ENCODE results near the gene C3orf20.

DNA sequence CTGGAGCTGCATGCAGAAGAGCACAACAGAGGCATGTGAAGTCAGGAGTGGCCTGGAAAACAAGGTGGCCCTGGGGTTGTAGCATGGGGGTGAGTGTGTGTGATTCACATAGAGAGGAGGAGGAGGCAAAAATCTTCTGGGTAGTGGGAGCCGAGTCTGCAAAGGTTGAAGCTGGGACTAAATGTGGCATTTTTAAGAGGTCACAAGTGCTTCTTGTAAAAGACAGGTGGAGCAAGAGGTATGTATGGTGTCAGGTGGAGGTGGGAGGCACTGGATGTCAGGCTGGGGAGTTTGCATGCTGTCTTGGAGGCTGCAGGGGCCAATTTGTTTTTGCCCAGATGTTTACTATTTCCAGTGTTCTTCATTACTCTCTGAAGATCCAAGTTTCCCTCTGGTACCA lies 42.4 kb downstream of the C3orf20 start:
- TF ChIP-seq, protein P1, sequence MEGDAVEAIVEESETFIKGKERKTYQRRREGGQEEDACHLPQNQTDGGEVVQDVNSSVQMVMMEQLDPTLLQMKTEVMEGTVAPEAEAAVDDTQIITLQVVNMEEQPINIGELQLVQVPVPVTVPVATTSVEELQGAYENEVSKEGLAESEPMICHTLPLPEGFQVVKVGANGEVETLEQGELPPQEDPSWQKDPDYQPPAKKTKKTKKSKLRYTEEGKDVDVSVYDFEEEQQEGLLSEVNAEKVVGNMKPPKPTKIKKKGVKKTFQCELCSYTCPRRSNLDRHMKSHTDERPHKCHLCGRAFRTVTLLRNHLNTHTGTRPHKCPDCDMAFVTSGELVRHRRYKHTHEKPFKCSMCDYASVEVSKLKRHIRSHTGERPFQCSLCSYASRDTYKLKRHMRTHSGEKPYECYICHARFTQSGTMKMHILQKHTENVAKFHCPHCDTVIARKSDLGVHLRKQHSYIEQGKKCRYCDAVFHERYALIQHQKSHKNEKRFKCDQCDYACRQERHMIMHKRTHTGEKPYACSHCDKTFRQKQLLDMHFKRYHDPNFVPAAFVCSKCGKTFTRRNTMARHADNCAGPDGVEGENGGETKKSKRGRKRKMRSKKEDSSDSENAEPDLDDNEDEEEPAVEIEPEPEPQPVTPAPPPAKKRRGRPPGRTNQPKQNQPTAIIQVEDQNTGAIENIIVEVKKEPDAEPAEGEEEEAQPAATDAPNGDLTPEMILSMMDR (IDR thresholded peaks at IDR 0.05): no peak
- TF ChIP-seq POLR2A (IDR thresholded peaks at IDR 0.05): no peak
